Colon (tissue), 2 donors: ENCODE results near the gene ONECUT3.

Experiments used
- FAIRE-seq: peaks from 2 replicates; lab custom pipeline; 2012; peaks lifted over from hg19 to GRCh38; lab: Jason Lieb, UNC
- donor health status: control.
- donor health status: control.

Gene ONECUT3

DNA sequence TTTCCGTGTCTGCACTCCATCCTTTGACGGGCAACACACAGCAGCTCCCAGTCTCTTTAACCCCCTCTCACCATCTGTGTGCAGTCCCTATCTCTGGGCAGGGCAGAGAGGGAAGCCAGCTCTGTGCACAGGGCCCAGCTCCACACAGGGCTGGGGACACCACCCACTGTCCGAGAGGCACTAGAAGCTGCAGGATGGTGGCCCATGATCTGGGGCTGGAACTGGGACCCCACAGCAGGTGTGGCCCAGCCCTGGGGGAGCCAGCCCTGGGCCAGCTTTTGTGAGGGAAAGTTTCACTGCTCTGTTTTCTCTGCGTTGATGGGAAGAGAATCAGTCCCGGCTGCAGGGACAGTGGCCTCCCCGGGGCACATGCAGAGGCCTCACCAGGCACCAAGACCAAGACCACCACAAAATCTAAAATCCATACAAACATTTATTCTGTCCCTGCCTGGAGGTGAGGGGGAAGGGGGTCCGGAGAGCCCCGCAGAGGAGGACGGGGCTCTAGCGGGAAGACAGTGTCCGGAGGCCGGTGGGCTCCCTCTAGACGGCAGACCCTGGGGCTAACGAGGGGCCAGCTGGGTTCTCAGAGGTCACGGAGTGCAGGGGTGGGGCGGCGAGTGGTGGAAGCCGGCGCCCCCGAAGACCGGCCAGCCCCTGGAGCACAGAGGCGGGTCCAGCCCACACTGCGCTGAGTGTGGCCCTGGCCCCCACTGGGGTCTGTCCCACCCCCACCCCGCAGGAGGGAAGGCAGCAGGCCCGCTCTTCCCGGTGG lies 61.7 kb downstream of the ONECUT3 start:
- no peak for FAIRE-seq

DNA sequence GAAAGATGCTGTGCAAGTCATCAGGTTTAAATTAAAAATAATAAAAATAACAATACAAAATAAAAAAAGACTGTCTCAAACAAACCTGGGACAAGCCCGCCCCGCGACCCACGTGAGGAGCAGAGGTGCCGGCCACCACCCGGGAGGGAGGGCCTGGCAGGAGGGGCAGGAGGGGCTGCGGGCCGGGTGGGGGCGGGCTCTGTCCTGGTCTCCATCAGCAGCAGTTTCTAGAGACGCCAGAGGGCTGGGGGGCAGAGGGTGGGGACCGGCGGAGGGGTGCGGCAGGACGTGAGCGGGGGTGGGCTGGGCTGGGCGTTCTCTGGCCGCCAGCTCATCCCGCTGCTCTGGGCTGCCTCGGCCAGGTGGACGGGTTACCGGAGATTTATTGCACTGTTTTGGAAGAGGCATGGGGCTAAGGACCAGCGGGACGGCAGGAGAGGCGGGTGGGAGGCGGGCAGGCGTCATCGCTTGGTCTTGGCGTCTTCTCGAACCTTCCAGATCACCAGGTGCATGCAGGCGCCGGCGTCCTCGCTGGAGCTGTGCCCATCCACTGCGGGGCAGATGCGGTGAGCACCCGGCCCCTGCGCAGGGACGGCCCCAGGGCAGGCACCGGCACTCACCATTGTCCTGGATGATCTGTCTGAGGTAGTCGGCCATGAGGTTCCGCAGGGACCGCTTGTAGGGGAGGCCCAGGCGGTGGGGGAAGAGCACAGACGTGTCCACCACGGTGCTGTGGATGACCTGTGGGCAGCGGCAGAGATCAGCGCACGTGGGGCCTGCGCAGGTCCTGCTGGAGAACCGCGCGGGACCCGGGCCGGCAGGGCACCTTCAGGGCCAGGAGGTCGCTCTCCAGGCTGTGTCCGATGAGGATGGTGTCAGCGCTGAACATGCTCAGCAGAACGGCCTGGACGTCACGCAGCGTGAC lies 62.6 kb downstream of the ONECUT3 start:
- FAIRE-seq = no peak

DNA sequence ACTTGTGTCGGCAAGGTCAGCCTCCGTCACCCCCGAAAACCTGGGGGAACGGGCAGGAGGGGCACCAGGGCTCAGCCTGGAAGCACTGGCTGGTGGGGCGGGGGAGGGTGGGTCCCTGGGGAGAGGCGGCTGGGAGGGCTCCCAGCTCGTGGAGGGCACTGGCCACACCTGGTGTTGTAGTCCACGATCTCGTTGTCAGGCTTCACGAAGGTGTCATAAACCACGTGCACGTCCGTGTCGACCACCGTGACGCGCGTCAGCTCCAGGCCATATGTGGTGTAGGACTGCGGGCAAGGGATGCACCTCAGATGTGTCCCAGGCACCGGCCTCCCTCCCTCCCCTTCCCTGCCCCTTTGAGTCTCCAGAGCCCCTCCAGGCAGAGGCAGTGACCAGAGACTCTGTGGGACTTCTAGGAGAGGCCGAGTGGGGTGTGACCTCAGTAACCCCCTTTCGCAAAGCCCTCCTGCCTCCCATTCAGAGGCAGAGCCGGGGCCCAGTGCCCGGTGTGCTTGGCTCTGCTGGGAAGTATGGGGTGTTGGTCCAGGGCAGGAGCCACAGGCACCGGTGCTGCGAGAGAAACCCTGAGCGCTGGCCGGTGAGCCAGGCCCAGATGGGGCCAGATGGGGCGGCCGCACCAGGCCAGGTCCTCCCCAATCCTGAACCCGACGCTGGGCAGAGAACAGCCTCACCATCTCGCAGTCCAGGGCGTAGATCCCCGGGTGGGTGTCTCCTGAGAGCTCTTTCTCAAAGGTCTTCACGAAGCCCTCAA lies 63.4 kb downstream of the ONECUT3 start:
- FAIRE-seq = no peak

DNA sequence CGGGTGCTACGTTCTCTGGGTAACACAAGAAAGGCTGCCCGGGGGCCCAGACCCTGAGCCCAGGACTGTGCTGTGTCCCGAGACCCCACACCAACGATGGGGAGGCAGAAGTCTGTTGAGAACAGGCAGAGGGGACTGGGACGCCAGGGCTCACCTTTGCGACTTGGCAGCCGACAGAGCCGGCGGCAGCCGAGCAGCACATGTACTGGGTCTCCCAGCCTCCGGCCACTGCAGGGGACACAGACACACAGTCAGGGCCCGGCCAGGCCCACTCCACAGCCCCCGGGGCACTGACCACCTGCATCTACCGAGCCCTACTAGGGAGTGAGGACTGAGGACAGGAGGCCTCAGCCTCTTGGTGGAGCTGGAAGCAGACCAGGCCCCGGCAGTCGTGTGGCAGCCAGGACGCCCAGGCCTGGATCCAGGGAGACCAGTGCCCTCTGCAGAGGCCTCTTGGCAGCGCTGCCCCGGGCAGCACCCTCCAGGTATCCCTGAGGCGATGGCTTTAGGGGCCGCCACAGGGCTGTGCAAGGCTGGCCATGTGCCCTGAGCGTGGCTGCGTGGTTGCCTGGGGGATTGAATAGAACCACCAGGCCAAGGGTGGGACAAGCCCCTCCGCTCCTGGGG lies 64.4 kb downstream of the ONECUT3 start:
- no peak for FAIRE-seq

DNA sequence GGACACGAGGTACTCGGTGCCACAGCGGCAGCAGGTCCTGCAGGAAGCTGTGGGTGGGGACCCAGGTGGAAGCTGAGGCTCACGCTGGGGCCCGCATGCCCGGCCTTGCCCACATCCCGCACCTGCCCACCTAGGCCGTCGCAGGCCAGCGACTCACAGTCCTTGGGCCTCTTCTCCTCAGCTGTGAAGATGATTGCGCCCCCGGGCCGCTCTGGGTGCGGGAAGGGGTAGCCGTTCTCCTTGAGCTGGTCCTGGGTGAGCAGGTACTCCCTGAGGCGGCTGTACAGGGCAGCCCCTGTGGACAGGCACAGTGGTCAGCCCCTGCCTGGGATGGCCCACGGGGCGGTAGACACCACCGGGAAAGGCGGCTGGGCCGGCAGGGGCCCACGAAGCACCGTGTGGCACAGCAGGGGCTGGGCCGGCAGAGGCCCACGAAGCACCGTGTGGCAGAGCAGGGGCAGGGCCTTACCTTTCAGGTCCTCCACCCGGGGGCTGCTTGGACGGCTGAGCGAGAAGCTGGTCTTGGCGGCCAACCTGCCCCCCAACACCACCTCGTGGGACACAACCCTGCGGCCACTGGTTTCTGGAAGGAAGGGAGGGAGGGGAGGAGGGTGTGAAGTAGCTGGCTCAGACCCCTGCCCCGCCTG lies 65.4 kb downstream of the ONECUT3 start:
- FAIRE-seq = no peak

DNA sequence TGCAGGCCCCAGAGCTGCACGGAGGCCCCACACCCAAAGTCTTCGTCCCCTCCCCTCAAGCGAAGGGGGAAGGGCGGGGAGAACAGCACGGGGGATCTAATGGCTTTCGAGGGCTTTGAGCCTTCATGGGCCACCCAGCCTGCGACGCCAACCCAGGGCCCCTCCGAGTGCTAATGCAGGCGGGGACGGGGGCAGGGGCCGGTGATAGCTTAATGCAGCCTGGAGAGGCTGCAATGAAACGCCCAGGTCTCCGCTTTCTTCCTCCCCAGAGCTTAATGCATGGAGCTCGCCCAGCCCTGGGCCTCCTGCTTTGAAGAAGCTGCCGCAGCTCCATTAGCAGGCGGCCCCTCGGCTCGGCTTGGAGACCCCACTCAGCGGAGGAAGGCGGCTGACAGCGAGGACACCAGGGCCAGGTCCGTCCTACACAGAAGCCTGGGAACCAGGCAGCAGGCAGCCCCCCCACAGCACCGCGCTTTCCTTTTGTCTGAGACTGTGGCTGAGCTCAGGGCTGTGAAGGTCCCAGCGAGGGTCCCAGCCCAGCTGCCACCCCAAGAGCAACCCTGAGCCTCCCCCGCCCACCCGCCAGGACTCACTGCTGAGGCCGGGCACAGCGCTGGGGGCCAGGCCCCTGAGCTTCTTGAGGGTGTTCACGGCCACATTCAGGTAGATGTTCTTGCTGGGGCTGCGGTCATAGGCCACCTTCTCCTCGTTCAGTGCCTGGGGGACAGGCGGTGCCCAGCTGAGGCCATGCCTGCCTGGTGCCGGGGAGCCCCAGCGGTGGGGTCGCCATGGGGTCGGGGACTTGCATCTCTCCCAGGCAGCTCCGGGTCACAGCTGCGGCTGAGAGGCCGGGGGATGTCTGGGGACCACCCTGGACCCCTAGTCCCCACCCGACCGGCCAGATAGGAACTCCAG lies 66.3 kb downstream of the ONECUT3 start:
- FAIRE-seq = no peak

DNA sequence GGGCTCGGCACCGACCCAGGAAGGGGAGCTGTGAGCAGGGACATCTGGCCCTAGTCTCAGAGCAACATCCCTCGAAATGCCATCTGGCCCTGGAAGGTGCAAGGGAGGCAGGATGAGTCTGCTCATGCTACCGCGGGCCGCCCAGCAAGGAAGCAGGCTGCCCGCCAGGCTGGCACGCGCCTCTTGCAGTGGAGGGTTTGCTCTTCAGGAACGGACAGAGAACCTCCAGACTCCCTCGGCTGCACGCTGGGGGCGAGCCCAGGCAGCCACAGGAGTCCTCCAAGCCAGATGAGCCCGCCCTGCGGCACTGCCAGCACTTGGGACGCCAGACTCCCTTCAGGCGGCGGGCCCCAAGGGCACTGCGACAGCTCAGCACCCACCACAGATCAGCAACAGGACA lies 68.9 kb downstream of the ONECUT3 start:
- FAIRE-seq = no peak

DNA sequence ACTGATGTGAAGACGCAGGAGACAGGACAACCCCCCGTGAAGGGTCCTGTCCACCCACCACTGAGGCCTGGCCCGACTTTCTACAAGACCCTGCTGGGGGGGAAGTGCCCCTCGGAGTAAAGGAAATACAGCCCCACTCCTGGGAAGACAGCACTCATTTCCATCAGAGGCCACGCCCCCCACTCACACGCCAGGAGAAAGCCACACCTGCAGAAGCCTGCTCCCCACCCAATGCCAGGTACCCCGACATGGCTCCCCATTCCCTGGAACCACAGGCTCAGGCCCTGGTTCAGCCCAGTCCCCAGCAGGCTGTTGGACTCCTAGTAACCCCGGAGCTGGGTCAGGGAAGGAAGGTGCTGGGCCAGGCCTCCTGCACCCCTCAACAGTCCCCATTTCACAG lies 69.7 kb downstream of the ONECUT3 start:
- FAIRE-seq = no peak

DNA sequence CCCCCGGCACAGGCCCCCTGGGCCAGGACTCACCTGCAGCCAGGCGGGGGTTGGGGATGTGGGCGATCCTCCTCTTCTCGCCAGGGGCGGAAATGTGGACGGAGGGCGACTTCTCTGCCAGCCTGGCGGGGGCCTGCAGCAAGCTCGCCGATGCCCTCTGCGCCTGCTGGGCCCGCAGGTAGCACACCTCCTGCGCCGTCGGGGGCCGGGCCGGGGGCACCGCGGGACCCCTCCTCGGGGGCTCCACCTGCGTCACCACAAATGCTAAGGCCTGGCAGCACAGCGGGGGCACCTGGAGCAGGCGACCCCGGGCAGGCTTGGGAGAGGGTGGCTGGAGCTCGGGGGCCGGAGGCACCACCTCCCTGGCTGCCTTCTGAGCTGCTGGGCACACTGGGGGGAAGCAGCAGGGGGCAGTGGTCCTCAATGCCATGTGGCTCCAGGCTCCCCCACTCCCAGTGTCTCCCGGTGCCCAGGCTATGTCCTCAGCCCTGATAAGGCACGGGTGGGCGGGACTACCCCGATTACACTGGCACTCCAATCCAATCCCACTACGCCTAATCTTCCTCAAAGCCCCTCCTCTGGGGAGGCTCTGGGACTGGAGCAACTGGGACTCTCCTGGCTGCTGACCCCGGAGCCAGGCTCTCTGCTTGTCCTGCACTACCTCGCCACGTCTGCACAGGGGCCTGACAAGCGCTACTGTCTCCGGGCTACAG lies 70.4 kb downstream of the ONECUT3 start:
- FAIRE-seq = no peak

DNA sequence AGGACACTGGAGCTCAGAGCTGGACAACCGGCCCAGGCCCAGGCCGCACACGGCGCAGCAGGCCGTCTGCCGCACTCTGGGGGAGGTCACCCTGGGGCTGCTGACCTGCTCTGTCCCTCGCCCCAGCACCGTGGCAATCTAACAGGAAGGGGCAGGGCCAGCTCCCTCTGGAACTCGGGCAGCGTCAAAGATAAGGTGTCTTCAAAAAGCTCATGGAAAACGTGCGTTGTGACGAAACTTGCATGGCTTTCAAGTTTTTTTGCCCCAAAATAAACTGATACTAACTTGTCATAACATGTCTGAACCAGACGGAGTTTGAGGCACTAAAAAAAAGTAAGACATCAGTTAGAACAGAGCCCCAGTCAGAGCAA lies 70.9 kb downstream of the ONECUT3 start:
- no peak for FAIRE-seq

DNA sequence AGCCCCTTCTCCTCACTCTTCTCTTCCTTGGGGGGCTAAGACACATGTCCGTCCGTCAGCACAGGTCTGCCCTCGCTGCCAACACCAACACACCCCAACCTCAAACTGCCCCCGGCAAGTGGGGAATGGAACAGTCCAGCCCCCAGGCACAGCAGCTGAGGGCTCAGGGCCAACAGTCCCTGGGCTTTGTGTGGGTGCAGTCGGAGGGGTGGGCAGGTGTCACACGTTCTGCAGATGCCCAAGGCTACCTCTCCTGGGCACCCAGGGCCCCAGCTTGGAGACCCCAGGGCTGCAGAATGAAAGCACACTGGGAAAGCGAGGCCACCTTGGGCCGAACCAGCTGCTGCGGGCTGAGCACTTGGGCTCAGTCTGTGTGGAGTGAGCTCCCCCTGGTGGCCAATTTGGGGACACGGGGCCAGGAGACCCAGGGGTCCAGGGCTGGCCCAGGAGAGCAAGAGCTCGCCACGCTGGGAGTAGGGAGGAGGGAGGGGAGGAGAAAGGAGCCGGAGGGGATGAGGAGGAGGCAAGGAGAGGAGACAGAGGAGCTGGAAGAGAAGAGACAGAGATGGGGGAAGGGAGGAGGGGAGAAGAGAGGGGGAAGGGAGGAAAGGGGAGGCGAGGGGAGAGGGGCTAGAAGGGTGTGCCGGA lies 72.7 kb downstream of the ONECUT3 start:
- FAIRE-seq = no peak

DNA sequence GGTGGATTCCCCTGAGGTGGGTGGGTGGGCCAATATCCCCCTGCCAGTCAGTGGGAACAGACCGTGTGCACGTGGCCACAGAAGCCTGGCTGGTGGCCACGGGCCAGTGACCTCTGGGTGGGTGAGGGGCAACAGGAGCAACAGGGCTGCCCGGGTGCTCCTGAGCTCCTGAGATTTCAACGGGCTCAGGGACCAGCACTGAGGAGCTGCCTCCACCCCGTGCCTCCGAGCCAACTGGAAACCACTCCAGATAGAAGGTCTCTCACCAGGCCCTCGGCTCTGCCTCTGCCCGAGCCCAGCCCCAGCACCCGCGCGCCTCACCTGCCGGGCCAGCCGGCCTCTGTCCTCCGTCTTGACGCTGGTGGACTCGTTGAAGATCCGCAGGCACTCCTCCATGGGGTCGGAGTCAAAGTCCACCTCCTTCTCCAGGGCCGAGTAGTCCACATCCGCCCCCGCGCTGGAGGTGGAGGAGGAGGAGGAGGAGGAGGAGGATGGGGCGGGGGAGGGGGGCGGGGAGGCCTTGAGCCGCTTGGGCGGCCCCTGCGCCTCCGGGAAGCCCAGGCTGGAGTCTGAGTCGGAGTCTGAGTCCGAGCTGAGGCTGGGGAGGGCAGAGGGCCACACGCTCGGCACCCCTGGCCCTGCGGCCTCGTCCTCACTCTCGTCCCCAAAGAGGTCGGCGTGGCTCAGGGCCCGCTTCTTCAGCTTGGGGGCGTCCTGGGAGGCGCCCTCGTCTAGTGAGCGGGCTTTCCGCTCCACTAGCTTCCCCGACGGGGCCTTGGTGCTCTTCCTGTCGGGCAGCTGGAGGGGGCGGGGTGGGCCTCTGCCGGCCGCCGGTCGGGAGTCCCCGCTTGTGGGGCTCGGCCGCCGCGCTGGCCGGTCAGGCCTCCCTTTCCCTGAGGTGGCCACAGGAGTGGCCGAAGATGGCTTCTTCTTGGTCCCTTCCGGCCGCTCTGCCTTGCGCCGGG lies 73.5 kb downstream of the ONECUT3 start:
- no peak for FAIRE-seq

DNA sequence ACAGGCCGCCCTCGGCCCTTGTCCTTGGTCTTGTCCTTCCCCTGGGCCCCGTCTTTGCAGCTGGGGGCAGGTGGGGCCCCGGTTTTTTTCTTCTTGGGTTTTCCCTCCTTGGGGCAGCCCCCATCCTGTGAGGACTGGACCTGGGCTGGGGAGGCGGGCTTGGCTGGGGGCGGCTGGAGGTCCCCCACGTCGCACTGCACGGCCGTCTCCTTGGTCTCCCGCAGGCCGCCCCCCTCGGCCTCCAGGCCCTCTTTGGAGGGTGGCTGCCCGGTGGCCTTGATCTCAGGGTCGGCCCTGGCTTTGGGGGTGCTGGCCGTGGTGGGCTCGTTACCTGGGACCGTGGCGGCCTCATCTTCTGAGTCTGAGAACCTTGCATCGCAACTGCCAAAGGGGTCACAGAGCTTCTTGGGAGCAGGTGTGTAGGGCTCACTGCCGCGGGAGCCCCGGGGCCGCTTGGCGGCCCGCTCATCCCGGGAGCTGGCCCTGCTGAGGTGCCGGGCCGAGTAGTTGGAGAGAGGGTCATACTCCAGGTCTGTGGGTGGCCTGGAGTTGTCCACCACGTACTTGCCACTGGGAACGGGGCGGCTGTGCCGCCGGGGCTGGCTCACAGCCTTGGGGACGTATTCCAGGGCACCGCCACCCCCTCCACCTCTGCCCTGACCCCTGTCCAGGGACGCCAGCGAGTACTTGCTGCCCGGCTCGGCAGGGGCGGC lies 74.4 kb downstream of the ONECUT3 start:
- FAIRE-seq = no peak

DNA sequence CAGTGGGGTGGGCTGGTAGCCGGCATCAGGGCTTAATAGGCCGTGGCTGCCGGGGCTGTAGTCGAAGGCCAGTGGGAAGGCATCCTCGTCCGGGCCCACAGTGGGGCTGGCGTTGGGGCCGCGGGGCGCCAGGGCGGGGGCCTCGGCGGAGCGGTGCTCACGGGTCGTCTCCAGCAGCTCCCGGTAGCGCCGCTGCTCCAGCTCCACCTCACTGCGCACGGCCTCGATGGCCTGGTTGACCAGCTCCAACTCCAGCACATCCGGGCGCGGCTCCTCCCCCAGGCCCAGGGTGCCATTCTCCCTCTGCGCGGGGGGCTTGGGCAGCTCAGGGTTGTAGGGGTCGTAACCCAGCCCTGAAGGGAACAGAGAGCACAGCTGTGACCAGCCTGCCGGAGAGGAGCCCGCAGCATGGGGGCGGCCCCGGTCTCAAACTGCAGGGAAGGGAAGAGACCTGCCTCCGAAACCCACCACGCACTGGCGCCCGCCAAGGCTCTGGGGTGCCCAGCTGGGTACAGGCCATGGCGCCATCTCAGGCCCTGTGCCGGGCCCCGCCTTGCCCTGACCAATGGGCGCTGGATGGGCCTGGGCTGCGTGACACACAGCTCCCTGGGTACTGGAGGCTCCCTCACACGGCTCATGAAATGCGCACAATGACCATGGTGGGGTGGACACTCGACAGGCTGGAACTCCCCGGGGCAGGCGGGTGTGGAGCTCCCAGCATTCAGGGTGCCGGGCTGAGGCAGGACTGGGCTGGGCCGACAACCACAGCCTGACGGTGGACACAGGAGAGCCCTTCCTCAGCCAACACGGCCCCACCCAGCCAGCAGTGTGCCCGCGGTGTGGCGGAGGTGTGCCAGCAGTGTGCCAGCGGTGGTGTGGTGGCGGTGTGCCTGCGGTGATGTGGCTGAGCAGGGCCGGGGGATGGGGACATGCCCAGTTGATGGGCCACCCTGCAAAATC lies 75.3 kb downstream of the ONECUT3 start:
- FAIRE-seq = no peak

DNA sequence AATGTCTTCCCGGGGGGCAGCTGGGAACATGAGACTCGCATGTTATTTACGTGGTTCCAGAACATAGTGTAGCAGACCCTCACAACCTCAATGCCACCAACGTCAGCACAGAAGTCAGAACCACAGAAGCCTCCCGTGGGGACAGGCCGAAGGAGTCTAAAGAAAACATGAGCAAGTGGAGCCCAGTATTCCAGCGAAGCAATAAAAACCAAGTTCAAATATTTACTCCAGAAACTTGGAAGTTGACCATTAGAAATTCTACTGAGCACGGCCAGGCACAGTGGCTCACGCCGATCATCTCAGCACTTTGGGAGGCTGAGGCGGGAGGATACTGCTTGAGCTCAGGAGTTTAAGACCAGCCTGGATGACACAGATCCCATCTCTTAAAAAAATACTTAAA lies 76.7 kb downstream of the ONECUT3 start:
- FAIRE-seq = no peak

DNA sequence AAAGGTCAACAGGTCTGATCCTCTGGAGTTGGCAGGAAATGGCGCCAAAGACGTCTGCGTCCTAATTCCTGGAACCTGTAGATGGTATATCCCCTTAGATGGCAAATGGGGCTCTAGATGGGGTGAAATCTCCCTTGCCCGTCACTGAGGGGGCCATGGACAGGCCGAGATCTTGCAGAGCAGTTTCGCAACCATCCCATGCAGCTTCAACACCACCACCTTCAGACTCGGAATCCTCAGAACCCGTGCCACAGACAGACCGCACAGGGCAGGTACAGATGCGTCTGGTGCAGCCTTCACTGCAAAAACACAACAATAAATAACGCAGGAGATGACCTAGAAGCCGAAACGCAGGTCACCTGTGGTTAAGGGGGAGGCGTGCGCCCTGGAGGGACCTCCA lies 77.3 kb downstream of the ONECUT3 start:
- no peak for FAIRE-seq
